ENCODE measurements around the gene PTCHD1.

DNA sequence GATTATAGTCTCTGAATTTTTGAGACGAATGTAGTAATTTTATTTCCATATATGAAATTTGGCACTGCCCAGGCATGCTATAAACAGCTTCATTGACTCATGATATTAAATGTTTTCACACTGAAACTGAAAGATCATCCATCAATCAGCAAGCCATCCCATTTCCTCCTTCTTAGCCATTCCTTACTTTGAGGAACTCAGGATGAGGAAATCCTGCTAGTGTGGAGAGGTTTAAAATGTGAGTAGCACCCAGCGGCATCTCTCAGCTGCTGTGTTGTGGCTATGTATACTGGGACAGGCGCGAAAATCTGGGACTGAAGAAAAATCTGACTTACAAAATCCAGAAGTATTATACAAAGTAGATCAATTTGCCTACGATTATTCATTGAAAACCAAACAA is 52.1 kb downstream of the PTCHD1 start:
- TF ChIP-seq ZNF274 (CRISPR knock-in tag; IDR thresholded peaks at IDR 0.05), result no peak
- no peak for TF ChIP-seq ZKSCAN1 (IDR thresholded peaks at IDR 0.05; ENCODE audit: low read length)
- TF ChIP-seq CHD4 (IDR thresholded peaks at IDR 0.05; ENCODE audit: borderline replicate concordance, low read length), result no peak
- TF ChIP-seq ZMAT5 (CRISPR knock-in tag; IDR thresholded peaks at IDR 0.05; ENCODE audit: borderline replicate concordance, low read depth), result no peak
- TF ChIP-seq ZNF232 (CRISPR knock-in tag; IDR thresholded peaks at IDR 0.05; ENCODE audit: borderline replicate concordance), result no peak
- TF ChIP-seq DPF2 (CRISPR knock-in tag; IDR thresholded peaks at IDR 0.05; ENCODE audit: borderline replicate concordance, low read depth), result no peak
- TF ChIP-seq, protein P1, sequence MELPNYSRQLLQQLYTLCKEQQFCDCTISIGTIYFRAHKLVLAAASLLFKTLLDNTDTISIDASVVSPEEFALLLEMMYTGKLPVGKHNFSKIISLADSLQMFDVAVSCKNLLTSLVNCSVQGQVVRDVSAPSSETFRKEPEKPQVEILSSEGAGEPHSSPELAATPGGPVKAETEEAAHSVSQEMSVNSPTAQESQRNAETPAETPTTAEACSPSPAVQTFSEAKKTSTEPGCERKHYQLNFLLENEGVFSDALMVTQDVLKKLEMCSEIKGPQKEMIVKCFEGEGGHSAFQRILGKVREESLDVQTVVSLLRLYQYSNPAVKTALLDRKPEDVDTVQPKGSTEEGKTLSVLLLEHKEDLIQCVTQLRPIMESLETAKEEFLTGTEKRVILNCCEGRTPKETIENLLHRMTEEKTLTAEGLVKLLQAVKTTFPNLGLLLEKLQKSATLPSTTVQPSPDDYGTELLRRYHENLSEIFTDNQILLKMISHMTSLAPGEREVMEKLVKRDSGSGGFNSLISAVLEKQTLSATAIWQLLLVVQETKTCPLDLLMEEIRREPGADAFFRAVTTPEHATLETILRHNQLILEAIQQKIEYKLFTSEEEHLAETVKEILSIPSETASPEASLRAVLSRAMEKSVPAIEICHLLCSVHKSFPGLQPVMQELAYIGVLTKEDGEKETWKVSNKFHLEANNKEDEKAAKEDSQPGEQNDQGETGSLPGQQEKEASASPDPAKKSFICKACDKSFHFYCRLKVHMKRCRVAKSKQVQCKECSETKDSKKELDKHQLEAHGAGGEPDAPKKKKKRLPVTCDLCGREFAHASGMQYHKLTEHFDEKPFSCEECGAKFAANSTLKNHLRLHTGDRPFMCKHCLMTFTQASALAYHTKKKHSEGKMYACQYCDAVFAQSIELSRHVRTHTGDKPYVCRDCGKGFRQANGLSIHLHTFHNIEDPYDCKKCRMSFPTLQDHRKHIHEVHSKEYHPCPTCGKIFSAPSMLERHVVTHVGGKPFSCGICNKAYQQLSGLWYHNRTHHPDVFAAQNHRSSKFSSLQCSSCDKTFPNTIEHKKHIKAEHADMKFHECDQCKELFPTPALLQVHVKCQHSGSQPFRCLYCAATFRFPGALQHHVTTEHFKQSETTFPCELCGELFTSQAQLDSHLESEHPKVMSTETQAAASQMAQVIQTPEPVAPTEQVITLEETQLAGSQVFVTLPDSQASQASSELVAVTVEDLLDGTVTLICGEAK (IDR thresholded peaks at IDR 0.05), result no peak
- TF ChIP-seq, protein P1 (CRISPR knock-in tag; IDR thresholded peaks at IDR 0.05), result no peak
- no peak for TF ChIP-seq POLR2A (IDR thresholded peaks at IDR 0.05; ENCODE audit: insufficient read depth in 1 of 2, low read depth in 2 of 2, low read length in 2 of 2)
